ENCODE data around the gene TLR8.

DNA sequence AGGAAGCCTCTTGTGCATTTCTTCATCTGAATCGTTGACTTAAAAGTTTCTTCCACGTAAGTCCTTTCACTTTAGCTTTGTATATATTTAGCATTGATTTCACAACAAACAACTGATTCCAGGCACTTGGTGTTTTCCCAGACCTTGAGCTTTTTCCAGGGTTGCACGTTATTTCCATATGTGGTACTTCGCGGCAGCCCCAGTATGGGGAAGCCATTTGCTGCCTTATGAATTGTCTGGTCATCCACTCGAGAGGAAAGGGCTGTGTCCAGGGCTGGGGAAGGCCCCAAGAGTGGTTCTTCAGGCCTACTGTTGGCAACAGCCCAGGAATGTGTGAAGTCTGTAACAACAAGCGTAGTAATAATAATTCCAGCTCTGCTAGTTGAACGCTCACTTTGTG, 2.8 kb upstream of the TLR8 start:
- TF ChIP-seq, protein P1, sequence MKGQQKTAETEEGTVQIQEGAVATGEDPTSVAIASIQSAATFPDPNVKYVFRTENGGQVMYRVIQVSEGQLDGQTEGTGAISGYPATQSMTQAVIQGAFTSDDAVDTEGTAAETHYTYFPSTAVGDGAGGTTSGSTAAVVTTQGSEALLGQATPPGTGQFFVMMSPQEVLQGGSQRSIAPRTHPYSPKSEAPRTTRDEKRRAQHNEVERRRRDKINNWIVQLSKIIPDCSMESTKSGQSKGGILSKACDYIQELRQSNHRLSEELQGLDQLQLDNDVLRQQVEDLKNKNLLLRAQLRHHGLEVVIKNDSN (CRISPR knock-in tag; IDR thresholded peaks at IDR 0.05): no peak
- TF ChIP-seq ESRRA (CRISPR knock-in tag; IDR thresholded peaks at IDR 0.05; ENCODE audit: borderline replicate concordance) (no peak), ZNF416 (CRISPR knock-in tag; IDR thresholded peaks at IDR 0.05) (no peak), NR2C2 (CRISPR knock-in tag; IDR thresholded peaks at IDR 0.05) (no peak), ZNF423 (CRISPR knock-in tag; IDR thresholded peaks at IDR 0.05) (no peak)
- TF ChIP-seq, protein P2, sequence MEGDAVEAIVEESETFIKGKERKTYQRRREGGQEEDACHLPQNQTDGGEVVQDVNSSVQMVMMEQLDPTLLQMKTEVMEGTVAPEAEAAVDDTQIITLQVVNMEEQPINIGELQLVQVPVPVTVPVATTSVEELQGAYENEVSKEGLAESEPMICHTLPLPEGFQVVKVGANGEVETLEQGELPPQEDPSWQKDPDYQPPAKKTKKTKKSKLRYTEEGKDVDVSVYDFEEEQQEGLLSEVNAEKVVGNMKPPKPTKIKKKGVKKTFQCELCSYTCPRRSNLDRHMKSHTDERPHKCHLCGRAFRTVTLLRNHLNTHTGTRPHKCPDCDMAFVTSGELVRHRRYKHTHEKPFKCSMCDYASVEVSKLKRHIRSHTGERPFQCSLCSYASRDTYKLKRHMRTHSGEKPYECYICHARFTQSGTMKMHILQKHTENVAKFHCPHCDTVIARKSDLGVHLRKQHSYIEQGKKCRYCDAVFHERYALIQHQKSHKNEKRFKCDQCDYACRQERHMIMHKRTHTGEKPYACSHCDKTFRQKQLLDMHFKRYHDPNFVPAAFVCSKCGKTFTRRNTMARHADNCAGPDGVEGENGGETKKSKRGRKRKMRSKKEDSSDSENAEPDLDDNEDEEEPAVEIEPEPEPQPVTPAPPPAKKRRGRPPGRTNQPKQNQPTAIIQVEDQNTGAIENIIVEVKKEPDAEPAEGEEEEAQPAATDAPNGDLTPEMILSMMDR (IDR thresholded peaks at IDR 0.05): no peak
- TF ChIP-seq, protein P3, sequence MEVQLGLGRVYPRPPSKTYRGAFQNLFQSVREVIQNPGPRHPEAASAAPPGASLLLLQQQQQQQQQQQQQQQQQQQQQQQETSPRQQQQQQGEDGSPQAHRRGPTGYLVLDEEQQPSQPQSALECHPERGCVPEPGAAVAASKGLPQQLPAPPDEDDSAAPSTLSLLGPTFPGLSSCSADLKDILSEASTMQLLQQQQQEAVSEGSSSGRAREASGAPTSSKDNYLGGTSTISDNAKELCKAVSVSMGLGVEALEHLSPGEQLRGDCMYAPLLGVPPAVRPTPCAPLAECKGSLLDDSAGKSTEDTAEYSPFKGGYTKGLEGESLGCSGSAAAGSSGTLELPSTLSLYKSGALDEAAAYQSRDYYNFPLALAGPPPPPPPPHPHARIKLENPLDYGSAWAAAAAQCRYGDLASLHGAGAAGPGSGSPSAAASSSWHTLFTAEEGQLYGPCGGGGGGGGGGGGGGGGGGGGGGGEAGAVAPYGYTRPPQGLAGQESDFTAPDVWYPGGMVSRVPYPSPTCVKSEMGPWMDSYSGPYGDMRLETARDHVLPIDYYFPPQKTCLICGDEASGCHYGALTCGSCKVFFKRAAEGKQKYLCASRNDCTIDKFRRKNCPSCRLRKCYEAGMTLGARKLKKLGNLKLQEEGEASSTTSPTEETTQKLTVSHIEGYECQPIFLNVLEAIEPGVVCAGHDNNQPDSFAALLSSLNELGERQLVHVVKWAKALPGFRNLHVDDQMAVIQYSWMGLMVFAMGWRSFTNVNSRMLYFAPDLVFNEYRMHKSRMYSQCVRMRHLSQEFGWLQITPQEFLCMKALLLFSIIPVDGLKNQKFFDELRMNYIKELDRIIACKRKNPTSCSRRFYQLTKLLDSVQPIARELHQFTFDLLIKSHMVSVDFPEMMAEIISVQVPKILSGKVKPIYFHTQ (CRISPR knock-in tag; IDR thresholded peaks at IDR 0.05): no peak
- TF ChIP-seq, protein P4, sequence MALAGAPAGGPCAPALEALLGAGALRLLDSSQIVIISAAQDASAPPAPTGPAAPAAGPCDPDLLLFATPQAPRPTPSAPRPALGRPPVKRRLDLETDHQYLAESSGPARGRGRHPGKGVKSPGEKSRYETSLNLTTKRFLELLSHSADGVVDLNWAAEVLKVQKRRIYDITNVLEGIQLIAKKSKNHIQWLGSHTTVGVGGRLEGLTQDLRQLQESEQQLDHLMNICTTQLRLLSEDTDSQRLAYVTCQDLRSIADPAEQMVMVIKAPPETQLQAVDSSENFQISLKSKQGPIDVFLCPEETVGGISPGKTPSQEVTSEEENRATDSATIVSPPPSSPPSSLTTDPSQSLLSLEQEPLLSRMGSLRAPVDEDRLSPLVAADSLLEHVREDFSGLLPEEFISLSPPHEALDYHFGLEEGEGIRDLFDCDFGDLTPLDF (CRISPR knock-in tag; IDR thresholded peaks at IDR 0.05): no peak
- TF ChIP-seq, protein P5, sequence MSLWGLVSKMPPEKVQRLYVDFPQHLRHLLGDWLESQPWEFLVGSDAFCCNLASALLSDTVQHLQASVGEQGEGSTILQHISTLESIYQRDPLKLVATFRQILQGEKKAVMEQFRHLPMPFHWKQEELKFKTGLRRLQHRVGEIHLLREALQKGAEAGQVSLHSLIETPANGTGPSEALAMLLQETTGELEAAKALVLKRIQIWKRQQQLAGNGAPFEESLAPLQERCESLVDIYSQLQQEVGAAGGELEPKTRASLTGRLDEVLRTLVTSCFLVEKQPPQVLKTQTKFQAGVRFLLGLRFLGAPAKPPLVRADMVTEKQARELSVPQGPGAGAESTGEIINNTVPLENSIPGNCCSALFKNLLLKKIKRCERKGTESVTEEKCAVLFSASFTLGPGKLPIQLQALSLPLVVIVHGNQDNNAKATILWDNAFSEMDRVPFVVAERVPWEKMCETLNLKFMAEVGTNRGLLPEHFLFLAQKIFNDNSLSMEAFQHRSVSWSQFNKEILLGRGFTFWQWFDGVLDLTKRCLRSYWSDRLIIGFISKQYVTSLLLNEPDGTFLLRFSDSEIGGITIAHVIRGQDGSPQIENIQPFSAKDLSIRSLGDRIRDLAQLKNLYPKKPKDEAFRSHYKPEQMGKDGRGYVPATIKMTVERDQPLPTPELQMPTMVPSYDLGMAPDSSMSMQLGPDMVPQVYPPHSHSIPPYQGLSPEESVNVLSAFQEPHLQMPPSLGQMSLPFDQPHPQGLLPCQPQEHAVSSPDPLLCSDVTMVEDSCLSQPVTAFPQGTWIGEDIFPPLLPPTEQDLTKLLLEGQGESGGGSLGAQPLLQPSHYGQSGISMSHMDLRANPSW (CRISPR knock-in tag; conservative IDR thresholded peaks at IDR 0.05; ENCODE audit: low read depth): no peak
- TF ChIP-seq, protein P6, sequence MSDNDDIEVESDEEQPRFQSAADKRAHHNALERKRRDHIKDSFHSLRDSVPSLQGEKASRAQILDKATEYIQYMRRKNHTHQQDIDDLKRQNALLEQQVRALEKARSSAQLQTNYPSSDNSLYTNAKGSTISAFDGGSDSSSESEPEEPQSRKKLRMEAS (CRISPR knock-in tag; IDR thresholded peaks at IDR 0.05): no peak
- TF ChIP-seq, protein P7, sequence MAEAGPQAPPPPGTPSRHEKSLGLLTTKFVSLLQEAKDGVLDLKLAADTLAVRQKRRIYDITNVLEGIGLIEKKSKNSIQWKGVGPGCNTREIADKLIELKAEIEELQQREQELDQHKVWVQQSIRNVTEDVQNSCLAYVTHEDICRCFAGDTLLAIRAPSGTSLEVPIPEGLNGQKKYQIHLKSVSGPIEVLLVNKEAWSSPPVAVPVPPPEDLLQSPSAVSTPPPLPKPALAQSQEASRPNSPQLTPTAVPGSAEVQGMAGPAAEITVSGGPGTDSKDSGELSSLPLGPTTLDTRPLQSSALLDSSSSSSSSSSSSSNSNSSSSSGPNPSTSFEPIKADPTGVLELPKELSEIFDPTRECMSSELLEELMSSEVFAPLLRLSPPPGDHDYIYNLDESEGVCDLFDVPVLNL (CRISPR knock-in tag; IDR thresholded peaks at IDR 0.05; ENCODE audit: borderline replicate concordance, low read depth): no peak
- TF ChIP-seq, protein P8, sequence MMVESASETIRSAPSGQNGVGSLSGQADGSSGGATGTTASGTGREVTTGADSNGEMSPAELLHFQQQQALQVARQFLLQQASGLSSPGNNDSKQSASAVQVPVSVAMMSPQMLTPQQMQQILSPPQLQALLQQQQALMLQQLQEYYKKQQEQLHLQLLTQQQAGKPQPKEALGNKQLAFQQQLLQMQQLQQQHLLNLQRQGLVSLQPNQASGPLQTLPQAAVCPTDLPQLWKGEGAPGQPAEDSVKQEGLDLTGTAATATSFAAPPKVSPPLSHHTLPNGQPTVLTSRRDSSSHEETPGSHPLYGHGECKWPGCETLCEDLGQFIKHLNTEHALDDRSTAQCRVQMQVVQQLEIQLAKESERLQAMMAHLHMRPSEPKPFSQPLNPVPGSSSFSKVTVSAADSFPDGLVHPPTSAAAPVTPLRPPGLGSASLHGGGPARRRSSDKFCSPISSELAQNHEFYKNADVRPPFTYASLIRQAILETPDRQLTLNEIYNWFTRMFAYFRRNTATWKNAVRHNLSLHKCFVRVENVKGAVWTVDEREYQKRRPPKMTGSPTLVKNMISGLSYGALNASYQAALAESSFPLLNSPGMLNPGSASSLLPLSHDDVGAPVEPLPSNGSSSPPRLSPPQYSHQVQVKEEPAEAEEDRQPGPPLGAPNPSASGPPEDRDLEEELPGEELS (CRISPR knock-in tag; IDR thresholded peaks at IDR 0.05): no peak
- TF ChIP-seq, protein P9, sequence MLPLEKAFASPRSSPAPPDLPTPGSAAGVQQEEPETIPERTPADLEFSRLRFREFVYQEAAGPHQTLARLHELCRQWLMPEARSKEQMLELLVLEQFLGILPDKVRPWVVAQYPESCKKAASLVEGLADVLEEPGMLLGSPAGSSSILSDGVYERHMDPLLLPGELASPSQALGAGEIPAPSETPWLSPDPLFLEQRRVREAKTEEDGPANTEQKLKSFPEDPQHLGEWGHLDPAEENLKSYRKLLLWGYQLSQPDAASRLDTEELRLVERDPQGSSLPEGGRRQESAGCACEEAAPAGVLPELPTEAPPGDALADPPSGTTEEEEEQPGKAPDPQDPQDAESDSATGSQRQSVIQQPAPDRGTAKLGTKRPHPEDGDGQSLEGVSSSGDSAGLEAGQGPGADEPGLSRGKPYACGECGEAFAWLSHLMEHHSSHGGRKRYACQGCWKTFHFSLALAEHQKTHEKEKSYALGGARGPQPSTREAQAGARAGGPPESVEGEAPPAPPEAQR (CRISPR knock-in tag; IDR thresholded peaks at IDR 0.05): no peak

Measured in WTC11 (cell line).